GM23338 (cell line): ENCODE measurements around the gene DCN. TPM values are rescaled to one million over a fixed set of nuclear protein-coding genes. Genes with fewer than 3 reads are reported as not detected.
A peak's percentile ranks its signal among the peaks of the same experiment; 100 is the strongest.

ENCODE experiments used
- ATAC-seq: fragments of 200-7000 bp; cut with Tn5 transposase; 3 replicates; pipeline ENCODE4 v1.9.1; 2020
- DNase-seq: peaks from one replicate; pipeline ENCODE4 v3.0.0-alpha.2; 2015; ENCODE audit warnings: low spot score
- H2AFZ ChIP-seq: fragments of 200-600 bp; sonication (generic); 2 replicates; pipeline ENCODE4 v1.8.0; 2016; ENCODE audit warnings: antibody characterized with exemption, mild to moderate bottlenecking, moderate library complexity
- H3F3A ChIP-seq: fragments of 200-600 bp; sonication (generic); replicated peaks from 2 replicates; pipeline ENCODE4 v1.8.0; 2017; ENCODE audit warnings: antibody characterized with exemption, mixed run types, low read depth
- H3K27ac ChIP-seq: fragments of 200-600 bp; sonication (generic); 2 replicates; pipeline ENCODE4 v1.6.1; 2016; ENCODE audit warnings: low read depth
- H3K27me3 ChIP-seq: fragments of 200-600 bp; sonication (generic); 2 replicates; pipeline ENCODE4 v1.8.0; 2016; ENCODE audit warnings: mild to moderate bottlenecking, mixed run types, moderate library complexity; ENCODE audit not compliant: insufficient read depth
- H3K36me3 ChIP-seq: fragments of 200-600 bp; sonication (generic); 2 replicates; pipeline ENCODE4 v1.8.0; 2016; ENCODE audit warnings: mild to moderate bottlenecking; ENCODE audit not compliant: insufficient read depth
- H3K4me1 ChIP-seq: fragments of 200-600 bp; sonication (generic); 2 replicates; pipeline ENCODE4 v1.8.0; 2016; ENCODE audit warnings: mild to moderate bottlenecking, moderate library complexity; ENCODE audit not compliant: insufficient read depth
- H3K4me2 ChIP-seq: fragments of 200-600 bp; sonication (generic); 2 replicates; pipeline ENCODE4 v1.7.1; 2017; ENCODE audit warnings: mixed run types
- H3K4me3 ChIP-seq: fragments of 200-600 bp; sonication (generic); 2 replicates; pipeline ENCODE4 v1.6.1; 2016; ENCODE audit warnings: mixed run types
- H3K79me2 ChIP-seq: fragments of 200-600 bp; sonication (generic); replicated peaks from 2 replicates; pipeline ENCODE4 v1.8.0; 2017; ENCODE audit warnings: mild to moderate bottlenecking; ENCODE audit not compliant: insufficient read depth
- H3K9me2 ChIP-seq: fragments of 200-600 bp; sonication (generic); 2 replicates; pipeline ENCODE4 v1.8.0; 2017; ENCODE audit not compliant: insufficient read depth
- H4K20me1 ChIP-seq: fragments of 200-600 bp; sonication (generic); replicated peaks from 2 replicates; pipeline ENCODE4 v1.8.0; 2017; ENCODE audit warnings: mild to moderate bottlenecking; ENCODE audit not compliant: insufficient read depth
- H3K27ac Mint-ChIP-seq: 2 replicates; pipeline ENCODE4 v1.8.0; 2020; ENCODE audit warnings: inconsistent platforms, mild to moderate bottlenecking, moderate library complexity, mixed read lengths
- H3K27me3 Mint-ChIP-seq: 3 replicates; pipeline ENCODE4 v1.8.0; 2022; ENCODE audit warnings: low read depth, mild to moderate bottlenecking, moderate library complexity, mixed read lengths, inconsistent platforms; ENCODE audit not compliant: insufficient read depth, poor library complexity
- H3K36me3 Mint-ChIP-seq: 3 replicates; pipeline ENCODE4 v1.8.0; 2021; ENCODE audit warnings: low read depth, mild to moderate bottlenecking, inconsistent platforms, moderate library complexity, mixed read lengths
- H3K4me1 Mint-ChIP-seq: 3 replicates; pipeline ENCODE4 v1.8.0; 2020; ENCODE audit warnings: mild to moderate bottlenecking, inconsistent platforms, mixed read lengths
- H3K4me3 Mint-ChIP-seq: 3 replicates; pipeline ENCODE4 v1.8.0; 2021; ENCODE audit warnings: moderate library complexity, mild to moderate bottlenecking, inconsistent platforms, mixed read lengths
- H3K9me3 Mint-ChIP-seq: 3 replicates; pipeline ENCODE4 v1.8.0; 2020; ENCODE audit warnings: moderate library complexity, mild to moderate bottlenecking, inconsistent platforms, mixed read lengths
- CREB1 ChIP-seq: fragments of 250-450 bp; sonication (Bioruptor Pico); IDR thresholded peaks from 2 replicates; pipeline ENCODE4 v1.5.0; 2020; ENCODE audit warnings: low read depth, mild to moderate bottlenecking, moderate library complexity
- CTCF ChIP-seq, 2 experiments: fragments of 200-600 bp in 1 of 2; sonication (generic) in 1 of 2; conservative IDR thresholded peaks; 2 replicates each; pipeline versions ENCODE4 v1.5.1 to v1.6.1; 2016 to 2017; ENCODE audit warnings: antibody characterized with exemption in 2 of 2, low read depth in 2 of 2, mild to moderate bottlenecking in 2 of 2, moderate library complexity in 1 of 2
- ETS1 ChIP-seq: IDR thresholded peaks from 2 replicates; pipeline ENCODE4 v1.6.1; 2016; ENCODE audit warnings: antibody characterized with exemption
- JUNB ChIP-seq: IDR thresholded peaks from one replicate; pipeline ENCODE4 v1.6.1; 2016; ENCODE audit warnings: antibody characterized with exemption; ENCODE audit not compliant: unreplicated experiment
- NANOG ChIP-seq: IDR thresholded peaks from 2 replicates; pipeline ENCODE4 v1.6.1; 2016; ENCODE audit warnings: antibody characterized with exemption, borderline replicate concordance
- POLR2AphosphoS5 ChIP-seq: IDR thresholded peaks from 2 replicates; pipeline ENCODE4 v1.6.1; 2016; ENCODE audit warnings: antibody characterized with exemption, low read depth
- REST ChIP-seq: IDR thresholded peaks from one replicate; pipeline ENCODE4 v1.6.1; 2018; ENCODE audit warnings: antibody characterized with exemption; ENCODE audit not compliant: unreplicated experiment
- STAT1 ChIP-seq: IDR thresholded peaks from one replicate; pipeline ENCODE4 v1.6.1; 2016; ENCODE audit warnings: antibody characterized with exemption; ENCODE audit not compliant: unreplicated experiment
- ZNF331 ChIP-seq: fragments of 250-450 bp; sonication (Bioruptor Pico); IDR thresholded peaks from 2 replicates; pipeline ENCODE4 v1.5.0; 2020; ENCODE audit warnings: low read depth, mild to moderate bottlenecking, moderate library complexity
- ZNF462 ChIP-seq: fragments of 250-450 bp; sonication (Bioruptor Pico); IDR thresholded peaks from 2 replicates; pipeline ENCODE4 v1.5.0; 2020; ENCODE audit warnings: mild to moderate bottlenecking, moderate library complexity
- polyA plus RNA-seq: library from polyadenylated mRNA; unstranded; fragments of >200 nt; fragmentation: Nextera tagmentation; extraction: Ambion mirVana; gene quantifications from 2 replicates; pipeline ENCODE4 v1.2.1, GENCODE V29; 2016
- total RNA-seq: library from RNA; depleted of rRNA; stranded (reverse); fragments of >200 nt; shearing (Covaris generic); gene quantifications from 2 replicates; pipeline ENCODE4 v1.2.3, GENCODE V29; 2014

The DCN gene
- total and polyA plus RNA-seq, 2 experiments from 2014 or later, result not detected

GRCh38 chr12:91183551-91183950, 934 bp upstream of the DCN start:
- no peak overlapping the region for H3K4me3 Mint-ChIP-seq
- no peaks in the 10 kb centered on the region for H3K36me3 Mint-ChIP-seq
- H2AFZ ChIP-seq, result no peak overlapping the region
- peaks cover 16% of the 10 kb centered on the region; the same call in 2 of the 3 replicates for H3K4me1 Mint-ChIP-seq
- H3K27me3 ChIP-seq, result no peaks in the 10 kb centered on the region
- H3K36me3 ChIP-seq, result no peaks in the 10 kb centered on the region
- H3K9me3 Mint-ChIP-seq, result no peaks in the 10 kb centered on the region
- no peaks in the 10 kb centered on the region for H3K9me2 ChIP-seq
- no peak overlapping the region for H3K4me3 ChIP-seq
- H4K20me1 ChIP-seq, result no peaks in the 10 kb centered on the region
- TF ChIP-seq STAT1 (no peak), ZNF331 (CRISPR knock-in tag) (no peak), POLR2AphosphoS5 (no peak), JUNB (no peak), REST (no peak), ZNF462 (CRISPR knock-in tag) (no peak), ETS1 (no peak), NANOG (no peak), CREB1 (CRISPR knock-in tag) (no peak), CTCF (conservative IDR thresholded peaks at IDR 0.05; ENCODE audit: low read depth in 2 of 2) (no peak)
- H3K27ac Mint-ChIP-seq, result peak overlapping the region; percentile 69; the same call in 1 of the 2 replicates
- ATAC-seq (peak; percentile 56), DNase-seq (peak; percentile 14)
- no peaks in the 10 kb centered on the region for H3K79me2 ChIP-seq
- H3K27ac ChIP-seq, result no peak overlapping the region
- H3F3A ChIP-seq, result no peaks in the 10 kb centered on the region
- H3K4me1 ChIP-seq, result 0 out of 2 replicates have a peak, but pooled peaks cover 2% of the 10 kb centered on the region
- no peaks in the 10 kb centered on the region for H3K27me3 Mint-ChIP-seq
- no peak overlapping the region for H3K4me2 ChIP-seq
